ENCODE measurements around the gene STK33.

DNA sequence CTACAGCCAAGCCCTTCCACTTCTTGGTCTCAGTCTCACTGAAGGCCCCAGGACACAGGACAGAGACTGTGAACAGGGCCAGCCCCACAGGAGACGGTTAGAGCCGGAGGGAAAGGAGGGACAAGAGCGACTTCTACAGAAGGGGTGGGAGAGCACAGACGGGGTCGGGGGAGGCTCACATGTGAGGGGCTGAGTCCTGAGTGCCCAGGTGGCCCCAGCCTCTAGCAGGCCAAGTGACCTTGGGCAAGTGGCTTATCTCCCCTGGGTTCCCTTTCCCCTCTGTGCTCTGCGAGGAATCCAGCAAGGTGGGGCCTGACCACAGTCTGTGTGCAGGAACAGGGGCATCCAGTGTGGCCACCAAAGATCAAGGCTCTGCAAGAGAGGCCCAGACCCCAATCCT lies 227.7 kb downstream of the STK33 start:
- TF ChIP-seq, protein P1, sequence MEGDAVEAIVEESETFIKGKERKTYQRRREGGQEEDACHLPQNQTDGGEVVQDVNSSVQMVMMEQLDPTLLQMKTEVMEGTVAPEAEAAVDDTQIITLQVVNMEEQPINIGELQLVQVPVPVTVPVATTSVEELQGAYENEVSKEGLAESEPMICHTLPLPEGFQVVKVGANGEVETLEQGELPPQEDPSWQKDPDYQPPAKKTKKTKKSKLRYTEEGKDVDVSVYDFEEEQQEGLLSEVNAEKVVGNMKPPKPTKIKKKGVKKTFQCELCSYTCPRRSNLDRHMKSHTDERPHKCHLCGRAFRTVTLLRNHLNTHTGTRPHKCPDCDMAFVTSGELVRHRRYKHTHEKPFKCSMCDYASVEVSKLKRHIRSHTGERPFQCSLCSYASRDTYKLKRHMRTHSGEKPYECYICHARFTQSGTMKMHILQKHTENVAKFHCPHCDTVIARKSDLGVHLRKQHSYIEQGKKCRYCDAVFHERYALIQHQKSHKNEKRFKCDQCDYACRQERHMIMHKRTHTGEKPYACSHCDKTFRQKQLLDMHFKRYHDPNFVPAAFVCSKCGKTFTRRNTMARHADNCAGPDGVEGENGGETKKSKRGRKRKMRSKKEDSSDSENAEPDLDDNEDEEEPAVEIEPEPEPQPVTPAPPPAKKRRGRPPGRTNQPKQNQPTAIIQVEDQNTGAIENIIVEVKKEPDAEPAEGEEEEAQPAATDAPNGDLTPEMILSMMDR (IDR thresholded peaks at IDR 0.05 in 2 of 3, conservative IDR thresholded peaks at IDR 0.05 in 1 of 3; ENCODE audit: borderline replicate concordance in 1 of 3, insufficient read depth in 1 of 3, low read depth in 2 of 3, low read length in 2 of 3): no peak
- TF ChIP-seq, protein P2, sequence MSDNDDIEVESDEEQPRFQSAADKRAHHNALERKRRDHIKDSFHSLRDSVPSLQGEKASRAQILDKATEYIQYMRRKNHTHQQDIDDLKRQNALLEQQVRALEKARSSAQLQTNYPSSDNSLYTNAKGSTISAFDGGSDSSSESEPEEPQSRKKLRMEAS (IDR thresholded peaks at IDR 0.05): no peak
- TF ChIP-seq EZH2 (IDR thresholded peaks at IDR 0.05) (no peak), POLR2A (IDR thresholded peaks at IDR 0.05; ENCODE audit: borderline replicate concordance, extremely low read depth, insufficient read depth, insufficient read length) (no peak), TCF7L2 (IDR thresholded peaks at IDR 0.05; ENCODE audit: borderline replicate concordance, extremely low read depth, insufficient read depth, insufficient read length) (no peak), ELF1 (IDR thresholded peaks at IDR 0.05; ENCODE audit: borderline replicate concordance, low read depth) (no peak), YY1 (IDR thresholded peaks at IDR 0.05; ENCODE audit: extremely low read depth, insufficient replicate concordance, low read depth, low read length) (no peak), EZH2phosphoT487 (IDR thresholded peaks at IDR 0.05; ENCODE audit: borderline replicate concordance) (no peak), POLR2AphosphoS5 (IDR thresholded peaks at IDR 0.05; ENCODE audit: low read depth, low read length) (no peak), ZNF274 (IDR thresholded peaks at IDR 0.05; ENCODE audit: low read depth, low read length) (no peak)
- TF ChIP-seq, protein P3, sequence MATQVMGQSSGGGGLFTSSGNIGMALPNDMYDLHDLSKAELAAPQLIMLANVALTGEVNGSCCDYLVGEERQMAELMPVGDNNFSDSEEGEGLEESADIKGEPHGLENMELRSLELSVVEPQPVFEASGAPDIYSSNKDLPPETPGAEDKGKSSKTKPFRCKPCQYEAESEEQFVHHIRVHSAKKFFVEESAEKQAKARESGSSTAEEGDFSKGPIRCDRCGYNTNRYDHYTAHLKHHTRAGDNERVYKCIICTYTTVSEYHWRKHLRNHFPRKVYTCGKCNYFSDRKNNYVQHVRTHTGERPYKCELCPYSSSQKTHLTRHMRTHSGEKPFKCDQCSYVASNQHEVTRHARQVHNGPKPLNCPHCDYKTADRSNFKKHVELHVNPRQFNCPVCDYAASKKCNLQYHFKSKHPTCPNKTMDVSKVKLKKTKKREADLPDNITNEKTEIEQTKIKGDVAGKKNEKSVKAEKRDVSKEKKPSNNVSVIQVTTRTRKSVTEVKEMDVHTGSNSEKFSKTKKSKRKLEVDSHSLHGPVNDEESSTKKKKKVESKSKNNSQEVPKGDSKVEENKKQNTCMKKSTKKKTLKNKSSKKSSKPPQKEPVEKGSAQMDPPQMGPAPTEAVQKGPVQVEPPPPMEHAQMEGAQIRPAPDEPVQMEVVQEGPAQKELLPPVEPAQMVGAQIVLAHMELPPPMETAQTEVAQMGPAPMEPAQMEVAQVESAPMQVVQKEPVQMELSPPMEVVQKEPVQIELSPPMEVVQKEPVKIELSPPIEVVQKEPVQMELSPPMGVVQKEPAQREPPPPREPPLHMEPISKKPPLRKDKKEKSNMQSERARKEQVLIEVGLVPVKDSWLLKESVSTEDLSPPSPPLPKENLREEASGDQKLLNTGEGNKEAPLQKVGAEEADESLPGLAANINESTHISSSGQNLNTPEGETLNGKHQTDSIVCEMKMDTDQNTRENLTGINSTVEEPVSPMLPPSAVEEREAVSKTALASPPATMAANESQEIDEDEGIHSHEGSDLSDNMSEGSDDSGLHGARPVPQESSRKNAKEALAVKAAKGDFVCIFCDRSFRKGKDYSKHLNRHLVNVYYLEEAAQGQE (IDR thresholded peaks at IDR 0.05; ENCODE audit: low read depth): no peak
- TF ChIP-seq, protein P4, sequence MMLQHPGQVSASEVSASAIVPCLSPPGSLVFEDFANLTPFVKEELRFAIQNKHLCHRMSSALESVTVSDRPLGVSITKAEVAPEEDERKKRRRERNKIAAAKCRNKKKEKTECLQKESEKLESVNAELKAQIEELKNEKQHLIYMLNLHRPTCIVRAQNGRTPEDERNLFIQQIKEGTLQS (IDR thresholded peaks at IDR 0.05): no peak
